Loucy (cell line): ENCODE results near the gene STAC.

ENCODE experiments used
- H2AFZ ChIP-seq: fragments of 200-600 bp; sonication (generic); 2 replicates; pipeline ENCODE4 v1.6.0; 2016; ENCODE audit warnings: antibody characterized with exemption, mild to moderate bottlenecking, low read length, moderate library complexity
- H3F3A ChIP-seq: fragments of 200-600 bp; 2 replicates; pipeline ENCODE4 v1.6.0; 2016; ENCODE audit warnings: antibody characterized with exemption, low read depth, mild to moderate bottlenecking
- H3K27me3 ChIP-seq: fragments of 200-600 bp; sonication (generic); 2 replicates; pipeline ENCODE4 v1.6.1; 2014; ENCODE audit warnings: low read length, mild to moderate bottlenecking; ENCODE audit not compliant: insufficient read depth, poor library complexity, severe bottlenecking
- H3K36me3 ChIP-seq: fragments of 200-600 bp; sonication (generic); 2 replicates; pipeline ENCODE4 v1.6.1; 2016; ENCODE audit warnings: low read length; ENCODE audit not compliant: insufficient read depth
- H3K4me1 ChIP-seq: fragments of 200-600 bp; sonication (generic); 2 replicates; pipeline ENCODE4 v1.5.1; 2014; ENCODE audit warnings: low read length, mild to moderate bottlenecking; ENCODE audit not compliant: insufficient read depth, poor library complexity, severe bottlenecking
- H3K4me2 ChIP-seq: fragments of 200-600 bp; sonication (generic); 2 replicates; pipeline ENCODE4 v1.6.0; 2014; ENCODE audit warnings: antibody characterized with exemption, low read length, low read depth, mild to moderate bottlenecking; ENCODE audit not compliant: poor library complexity, severe bottlenecking
- H3K4me3 ChIP-seq: fragments of 200-600 bp; sonication (generic); 2 replicates; pipeline ENCODE4 v1.5.1; 2014; ENCODE audit warnings: low read length, mild to moderate bottlenecking, mixed read lengths; ENCODE audit not compliant: poor library complexity, severe bottlenecking
- H3K79me2 ChIP-seq: fragments of 200-600 bp; sonication (generic); 2 replicates; pipeline ENCODE4 v1.6.1; 2014; ENCODE audit warnings: low read length; ENCODE audit not compliant: insufficient read depth
- H3K9ac ChIP-seq: fragments of 200-600 bp; sonication (generic); 2 replicates; pipeline ENCODE4 v1.6.0; 2014; ENCODE audit warnings: mild to moderate bottlenecking, low read depth, low read length, moderate library complexity; ENCODE audit not compliant: poor library complexity, severe bottlenecking
- H3K9me2 ChIP-seq: fragments of 200-600 bp; sonication (generic); replicated peaks from 2 replicates; pipeline ENCODE4 v1.6.1; 2016; ENCODE audit warnings: low read depth, low read length, mixed read lengths
- H3K9me3 ChIP-seq: fragments of 200-600 bp; sonication (generic); 2 replicates; pipeline ENCODE4 v1.6.1; 2014; ENCODE audit warnings: mild to moderate bottlenecking, antibody characterized with exemption, low read length, low read depth; ENCODE audit not compliant: insufficient read depth
- H4K20me1 ChIP-seq: fragments of 200-600 bp; sonication (generic); 2 replicates; pipeline ENCODE4 v1.6.0; 2014; ENCODE audit warnings: antibody characterized with exemption, low read length, mild to moderate bottlenecking; ENCODE audit not compliant: insufficient read depth, poor library complexity, severe bottlenecking
- CTCF ChIP-seq: fragments of 200-600 bp; sonication (generic); conservative IDR thresholded peaks from 2 replicates; pipeline ENCODE4 v1.5.1; 2014; ENCODE audit warnings: mild to moderate bottlenecking, antibody characterized with exemption, low read length
- EZH2phosphoT487 ChIP-seq: fragments of 200-600 bp; IDR thresholded peaks from 2 replicates; pipeline ENCODE4 v1.6.1; 2018; ENCODE audit warnings: antibody characterized with exemption, mild to moderate bottlenecking, moderate library complexity, borderline replicate concordance

The STAC gene

GRCh38 chr3:36434687-36435426, 54.6 kb downstream of the STAC start:
- Histone ChIP-seq H3K36me3 (no peaks in the 10 kb centered on the region), H2AFZ (no peak overlapping the region), H3K9me3 (no peaks in the 10 kb centered on the region), H3K4me3 (no peak overlapping the region), H3K9me2 (no peaks in the 10 kb centered on the region), H3F3A (peaks cover 5% of the 10 kb centered on the region; the same call in 1 of the 2 replicates), H3K79me2 (no peaks in the 10 kb centered on the region), H3K27me3 (no peaks in the 10 kb centered on the region), H3K4me1 (peaks cover 34% of the 10 kb centered on the region), H4K20me1 (no peaks in the 10 kb centered on the region), H3K9ac (no peak overlapping the region), H3K4me2 (peak overlapping the region; percentile 49)
- TF ChIP-seq CTCF = no peak
- TF ChIP-seq EZH2phosphoT487 = no peak

DNA sequence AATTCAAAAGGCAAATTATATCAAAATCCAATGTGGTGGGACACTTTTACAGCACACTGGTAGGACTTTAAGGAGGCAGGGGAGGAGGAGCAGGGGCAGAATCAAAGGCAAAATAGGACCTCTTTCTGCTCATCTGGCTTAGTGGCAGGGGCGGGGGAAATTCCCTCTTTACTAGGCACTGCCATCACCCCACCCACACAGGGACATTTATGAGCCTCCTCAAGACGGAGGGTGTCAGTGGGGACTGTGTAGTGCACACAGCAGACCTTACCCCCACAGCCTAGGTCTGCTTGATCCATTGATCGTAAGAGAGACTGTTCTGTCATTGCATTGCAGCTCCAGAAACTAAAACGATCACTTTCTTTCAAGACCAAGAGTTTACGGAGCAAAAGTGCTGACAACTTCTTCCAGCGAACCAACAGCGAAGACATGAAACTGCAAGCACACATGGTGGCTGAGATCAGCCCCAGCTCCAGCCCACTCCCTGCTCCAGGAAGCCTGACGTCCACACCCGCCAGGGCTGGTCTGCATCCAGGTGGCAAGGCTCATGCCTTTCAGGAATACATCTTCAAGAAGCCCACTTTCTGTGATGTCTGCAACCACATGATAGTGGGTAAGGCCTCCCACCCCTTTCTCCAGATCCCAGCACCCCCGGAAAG, 62.9 kb downstream of the STAC start:
- Histone ChIP-seq H3K9me3 (no peaks in the 10 kb centered on the region), H3K27me3 (no peaks in the 10 kb centered on the region), H3K4me3 (no peak overlapping the region), H3F3A (no peaks in the 10 kb centered on the region), H4K20me1 (no peaks in the 10 kb centered on the region), H3K9me2 (no peaks in the 10 kb centered on the region), H3K36me3 (peaks cover 21% of the 10 kb centered on the region; the same call in 1 of the 2 replicates), H3K9ac (no peak overlapping the region), H2AFZ (no peak overlapping the region), H3K79me2 (no peaks in the 10 kb centered on the region), H3K4me1 (peaks cover 7% of the 10 kb centered on the region), H3K4me2 (no peak overlapping the region)
- TF ChIP-seq CTCF = no peak
- TF ChIP-seq EZH2phosphoT487 = no peak

DNA sequence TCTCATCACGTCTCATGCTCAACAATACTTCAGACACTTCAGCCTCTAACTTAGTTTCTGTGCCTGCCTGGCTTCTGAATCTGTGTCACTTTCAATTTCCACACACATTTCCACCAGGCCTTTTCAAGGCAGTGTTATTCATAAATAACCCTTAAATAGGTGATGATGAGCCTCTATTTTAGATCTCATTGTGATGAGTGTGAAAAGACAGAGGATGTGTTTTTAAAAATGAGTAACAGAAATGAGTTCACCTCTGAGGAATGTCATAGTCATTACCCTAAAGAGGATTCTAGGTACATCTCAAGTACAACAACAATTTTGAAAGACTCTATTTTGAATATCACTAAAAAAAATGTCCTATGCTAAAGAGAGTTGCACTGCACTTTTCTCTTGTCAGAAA, 64.6 kb downstream of the STAC start:
- H3K9ac ChIP-seq = no peak overlapping the region
- H3K9me3 ChIP-seq = no peaks in the 10 kb centered on the region
- H3K79me2 ChIP-seq = no peaks in the 10 kb centered on the region
- no peaks in the 10 kb centered on the region for H3F3A ChIP-seq
- peaks cover 21% of the 10 kb centered on the region; the same call in 1 of the 2 replicates for H3K36me3 ChIP-seq
- H4K20me1 ChIP-seq = no peaks in the 10 kb centered on the region
- no peak overlapping the region for H2AFZ ChIP-seq
- H3K4me1 ChIP-seq = peaks cover 7% of the 10 kb centered on the region
- H3K4me2 ChIP-seq = no peak overlapping the region
- H3K9me2 ChIP-seq = no peaks in the 10 kb centered on the region
- H3K27me3 ChIP-seq = no peaks in the 10 kb centered on the region
- H3K4me3 ChIP-seq = no peak overlapping the region
- TF ChIP-seq CTCF (no peak), EZH2phosphoT487 (no peak)
